Brain microvascular endothelial cell (primary cell): ENCODE measurements around the gene AMOTL1.
A peak's percentile ranks its signal among the peaks of the same experiment; 100 is the strongest.

Source experiments
- DNase-seq: peaks from one replicate; pipeline ENCODE4 v3.0.0-alpha.2; 2020
- H3K27ac ChIP-seq: fragments of 250-450 bp; sonication (Bioruptor Pico); 2 replicates; pipeline ENCODE4 v1.5.1; 2020; ENCODE audit warnings: mild to moderate bottlenecking, moderate library complexity
- H3K27me3 ChIP-seq: fragments of 250-450 bp; sonication (Bioruptor Pico); replicated peaks from 2 replicates; pipeline ENCODE4 v1.5.1; 2020; ENCODE audit warnings: mild to moderate bottlenecking
- H3K36me3 ChIP-seq: fragments of 250-450 bp; sonication (Bioruptor Pico); replicated peaks from 2 replicates; pipeline ENCODE4 v1.5.1; 2020; ENCODE audit warnings: mild to moderate bottlenecking
- H3K4me3 ChIP-seq: 2 replicates; pipeline ENCODE4 v1.5.1; 2011; ENCODE audit warnings: low read depth, mild to moderate bottlenecking, control low read depth, low read length, moderate library complexity
- CTCF ChIP-seq: IDR thresholded peaks from 2 replicates; pipeline ENCODE4 v1.5.1; 2011; ENCODE audit warnings: low read depth, mild to moderate bottlenecking, moderate library complexity, low read length, control low read depth, inconsistent platforms; ENCODE audit errors: missing control alignments
- in situ Hi-C: cut with HindIII; loops from 2 replicates; pipeline ENCODE4 v1.10.0; 2017; ENCODE audit warnings: low sequenced_read_pairs, low pct_ligation_motif_present

Gene AMOTL1

DNA sequence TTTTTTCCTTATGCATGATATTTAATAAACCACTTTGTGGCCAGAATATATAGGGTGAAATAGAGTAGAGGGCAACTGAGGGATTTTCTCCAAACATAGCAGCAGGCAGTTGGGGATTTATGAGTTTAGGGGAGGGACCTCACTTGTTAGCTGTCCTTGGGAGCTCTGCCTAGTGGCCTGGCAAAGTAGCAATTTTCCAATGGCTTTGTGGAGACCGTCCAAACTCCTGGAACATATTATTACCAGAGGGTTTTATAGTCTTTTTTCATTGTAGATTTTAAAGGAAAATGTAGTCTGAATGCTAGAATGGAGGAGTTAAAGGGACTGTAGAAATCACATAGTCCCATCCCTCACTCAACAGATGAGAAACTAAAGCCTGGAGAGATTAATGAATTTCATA lies 32.3 kb downstream of the AMOTL1 start:
- no peaks in the 10 kb centered on the region for H3K27me3 ChIP-seq
- H3K36me3 ChIP-seq, result peaks cover 33% of the 10 kb centered on the region

DNA sequence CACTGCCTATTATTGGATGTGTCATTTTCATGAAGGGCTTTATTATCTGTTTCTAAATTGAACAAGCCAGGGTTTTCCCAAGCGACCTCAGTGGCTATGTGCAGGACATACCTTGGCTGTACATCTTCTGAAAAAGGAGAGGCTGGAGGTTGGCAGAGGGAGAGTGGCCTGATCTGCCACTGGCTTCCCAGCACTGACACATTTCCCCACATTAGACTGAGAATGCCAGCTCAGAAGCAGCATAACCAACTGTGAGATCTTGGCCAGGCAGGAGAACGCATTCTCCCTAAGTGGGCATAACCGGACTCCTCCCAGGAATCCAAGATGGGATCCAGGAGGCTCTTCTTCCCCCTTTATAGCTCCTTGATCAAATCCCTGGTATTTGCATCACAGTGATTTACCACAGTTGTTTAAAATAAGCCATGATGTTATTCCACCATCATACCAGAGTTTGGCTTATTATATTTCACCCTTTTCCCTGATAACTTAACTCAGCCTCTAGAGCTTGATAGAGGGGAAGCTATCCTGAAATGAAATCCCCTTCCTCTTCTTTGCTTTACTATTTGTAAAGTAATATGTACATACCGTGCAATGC lies 33.8 kb downstream of the AMOTL1 start:
- Histone ChIP-seq H3K36me3 (peaks cover 40% of the 10 kb centered on the region), H3K4me3 (no peak overlapping the region), H3K27ac (no peak overlapping the region), H3K27me3 (no peaks in the 10 kb centered on the region)
- no peak for TF ChIP-seq CTCF
- in situ Hi-C loops, result no loop called here
- no peak for DNase-seq

More for the DNA sequence above, 32.3 kb downstream of the AMOTL1 start:
- no peak overlapping the region for H3K4me3 ChIP-seq
- in situ Hi-C loops, result no loop called here
- DNase-seq, result no peak
- H3K27ac ChIP-seq, result no peak overlapping the region
- TF ChIP-seq CTCF, result no peak

DNA sequence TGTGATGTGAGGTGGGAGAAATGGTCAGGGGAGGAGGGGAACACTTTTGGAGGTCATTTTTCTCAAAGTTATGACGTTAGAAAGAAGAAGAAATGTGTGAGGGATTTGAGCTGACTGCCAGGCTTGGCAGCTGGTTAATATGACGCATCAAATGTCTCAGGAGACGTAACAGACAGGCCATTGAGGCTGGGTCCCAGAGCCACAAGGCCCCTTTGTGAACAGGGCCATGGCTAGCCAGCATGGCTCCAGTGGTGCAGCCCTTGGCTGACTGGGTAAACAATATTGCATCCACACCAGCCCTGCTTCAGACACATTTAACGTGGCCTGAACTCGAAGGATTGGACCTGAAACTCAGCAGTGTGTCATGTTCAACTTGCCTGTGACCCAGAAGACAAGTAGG lies 34.3 kb downstream of the AMOTL1 start:
- Histone ChIP-seq H3K27ac (no peak overlapping the region), H3K36me3 (peaks cover 40% of the 10 kb centered on the region), H3K27me3 (no peaks in the 10 kb centered on the region), H3K4me3 (no peak overlapping the region)
- in situ Hi-C loops, result no loop called here
- DNase-seq, result no peak
- no peak for TF ChIP-seq CTCF

DNA sequence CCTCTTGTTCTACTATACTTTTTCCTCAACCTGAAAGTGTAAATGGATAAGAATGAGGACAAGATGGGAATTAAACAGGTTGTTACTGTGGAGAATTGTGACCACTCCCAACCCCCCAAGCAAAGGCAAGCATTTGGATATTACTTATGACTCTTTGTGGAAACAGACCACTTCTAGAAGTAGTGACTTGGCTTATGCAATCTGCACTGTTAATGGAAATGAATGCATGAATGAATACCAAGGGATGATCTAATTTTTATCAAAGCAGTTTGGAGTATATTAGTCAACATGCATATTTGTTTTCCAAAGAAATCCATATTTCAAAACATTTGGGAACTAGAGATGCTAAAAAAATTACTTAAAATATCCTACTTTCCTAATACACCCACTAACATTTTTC lies 35.3 kb downstream of the AMOTL1 start:
- Histone ChIP-seq H3K4me3 (no peak overlapping the region), H3K36me3 (peaks cover 40% of the 10 kb centered on the region), H3K27me3 (no peaks in the 10 kb centered on the region), H3K27ac (no peak overlapping the region)
- in situ Hi-C loops, result no loop called here
- DNase-seq, result no peak
- TF ChIP-seq CTCF, result no peak

DNA sequence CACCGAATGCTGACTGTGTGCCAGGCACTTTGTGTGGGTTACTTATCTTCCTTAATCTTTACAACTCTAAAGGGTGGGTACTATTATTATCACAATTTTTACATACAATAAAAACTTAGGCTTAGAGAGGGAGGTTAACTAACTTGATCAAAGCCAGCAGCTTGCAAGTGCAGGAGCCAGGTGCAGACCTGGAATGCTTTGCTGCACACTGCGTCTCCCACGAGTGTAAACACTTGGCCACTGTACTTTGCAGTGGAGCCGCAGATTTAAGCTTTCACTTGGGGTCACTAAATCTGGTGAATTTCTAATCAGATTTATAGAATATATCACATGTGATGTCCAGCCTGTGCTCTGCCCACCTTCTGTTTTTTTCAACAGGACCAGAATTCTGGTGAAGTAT lies 36.7 kb downstream of the AMOTL1 start:
- Histone ChIP-seq H3K27ac (no peak overlapping the region), H3K27me3 (no peaks in the 10 kb centered on the region), H3K36me3 (peaks cover 36% of the 10 kb centered on the region), H3K4me3 (no peak overlapping the region)
- in situ Hi-C loops, result no loop called here
- no peak for TF ChIP-seq CTCF
- DNase-seq, result no peak

GRCh38 chr11:94806014-94806413 lies 37.9 kb downstream of the AMOTL1 start:
- peaks cover 25% of the 10 kb centered on the region for H3K36me3 ChIP-seq
- TF ChIP-seq CTCF, result no peak
- H3K27ac ChIP-seq, result peak overlapping the region; percentile 60
- H3K4me3 ChIP-seq, result no peak overlapping the region
- DNase-seq, result no peak
- H3K27me3 ChIP-seq, result no peaks in the 10 kb centered on the region
- in situ Hi-C loops, result no loop called here
